ENCODE measurements around the gene SSR1. TPM values are rescaled to one million over a fixed set of nuclear protein-coding genes. Genes with fewer than 3 reads are reported as not detected.

Gene SSR1
- total RNA-seq, 2 donors from 2014 or later: 127 to 154 TPM

DNA sequence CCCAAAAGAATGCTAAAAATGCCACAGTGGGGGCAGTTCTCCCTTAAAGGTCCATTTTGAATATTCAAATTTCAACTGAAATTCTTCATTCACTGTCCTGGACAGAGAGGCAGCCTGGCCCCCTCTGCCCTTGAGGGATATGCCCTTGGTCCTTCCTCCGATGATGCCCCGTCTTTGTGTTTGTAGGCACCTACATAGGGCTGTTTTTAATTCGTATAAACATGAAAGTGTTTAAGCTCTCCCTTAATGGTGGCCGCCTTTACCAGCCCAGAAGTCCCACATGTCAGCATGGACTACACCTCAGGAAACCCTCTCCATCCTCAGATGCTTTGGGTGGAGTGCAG is 70.2 kb downstream of the SSR1 start:
- no peak overlapping the region for H3K27ac Mint-ChIP-seq
- H3K4me3 Mint-ChIP-seq: no peak overlapping the region
- H3K4me1 Mint-ChIP-seq (ENCODE audit: low read depth): peaks cover 27% of the 10 kb centered on the region
- peaks cover 0 to 1% of the 10 kb centered on the region in 2 donors for H3K36me3 Mint-ChIP-seq (ENCODE audit: insufficient read depth in 2 of 2)
- H3K9me3 Mint-ChIP-seq: no peaks in the 10 kb centered on the region
- H3K27me3 Mint-ChIP-seq (ENCODE audit: low read depth): no peaks in the 10 kb centered on the region
- no peak for DNase-seq
- ATAC-seq (replicated peaks in 1 of 2): no peak

- no peak overlapping the region for H3K4me3 Mint-ChIP-seq
These were observed 71.0 kb downstream of the SSR1 start for GRCh38 chr6:7241709-7242645.

GRCh38 chr6:7241160-7241559 is 71.8 kb downstream of the SSR1 start:
- ATAC-seq (replicated peaks in 1 of 2) (no peak), DNase-seq (no peak)
- no peaks in the 10 kb centered on the region for H3K9me3 Mint-ChIP-seq
- H3K4me1 Mint-ChIP-seq (ENCODE audit: low read depth): peaks cover 31% of the 10 kb centered on the region
- H3K4me3 Mint-ChIP-seq: no peak overlapping the region
- peaks cover 0 to 1% of the 10 kb centered on the region in 2 donors for H3K36me3 Mint-ChIP-seq (ENCODE audit: insufficient read depth in 2 of 2)
- H3K27ac Mint-ChIP-seq: no peak overlapping the region
- H3K27me3 Mint-ChIP-seq (ENCODE audit: low read depth): no peaks in the 10 kb centered on the region

More at GRCh38 chr6:7241709-7242645, 71.0 kb downstream of the SSR1 start:
- H3K4me1 Mint-ChIP-seq (ENCODE audit: low read depth): peaks cover 27% of the 10 kb centered on the region
- DNase-seq (no peak), ATAC-seq (replicated peaks in 1 of 2) (no peak)
- H3K9me3 Mint-ChIP-seq: no peaks in the 10 kb centered on the region
- no peaks in the 10 kb centered on the region for H3K27me3 Mint-ChIP-seq (ENCODE audit: low read depth)
- H3K36me3 Mint-ChIP-seq (ENCODE audit: insufficient read depth in 2 of 2): peaks cover 0 to 1% of the 10 kb centered on the region in 2 donors
- no peak overlapping the region for H3K27ac Mint-ChIP-seq

- Mint-ChIP-seq H3K36me3 (ENCODE audit: insufficient read depth in 2 of 2) (peaks cover 0 to 4% of the 10 kb centered on the region in 2 donors), H3K27ac (no peak overlapping the region), H3K4me1 (ENCODE audit: low read depth) (peaks cover 34% of the 10 kb centered on the region), H3K4me3 (no peak overlapping the region), H3K9me3 (no peaks in the 10 kb centered on the region), H3K27me3 (ENCODE audit: low read depth) (no peaks in the 10 kb centered on the region)
- ATAC-seq (replicated peaks in 1 of 2) (no peak), DNase-seq (no peak)
These were observed 72.6 kb downstream of the SSR1 start for GRCh38 chr6:7240351-7240750.

GRCh38 chr6:7239590-7239948 is 73.4 kb downstream of the SSR1 start:
- H3K27ac Mint-ChIP-seq: no peak overlapping the region
- no peak for DNase-seq
- H3K4me1 Mint-ChIP-seq (ENCODE audit: low read depth): peaks cover 34% of the 10 kb centered on the region
- no peaks in the 10 kb centered on the region for H3K9me3 Mint-ChIP-seq
- ATAC-seq (replicated peaks in 1 of 2): no peak
- H3K27me3 Mint-ChIP-seq (ENCODE audit: low read depth): no peaks in the 10 kb centered on the region
- H3K4me3 Mint-ChIP-seq: no peak overlapping the region
- peaks cover 0 to 4% of the 10 kb centered on the region in 2 donors for H3K36me3 Mint-ChIP-seq (ENCODE audit: insufficient read depth in 2 of 2)

- H3K36me3 Mint-ChIP-seq (ENCODE audit: insufficient read depth in 2 of 2): peaks cover 0 to 4% of the 10 kb centered on the region in 2 donors
- no peaks in the 10 kb centered on the region for H3K27me3 Mint-ChIP-seq (ENCODE audit: low read depth)
- H3K9me3 Mint-ChIP-seq: no peaks in the 10 kb centered on the region
- no peak overlapping the region for H3K27ac Mint-ChIP-seq
- DNase-seq: peak; percentile 77 to 79
- H3K4me3 Mint-ChIP-seq: no peak overlapping the region
- ATAC-seq (replicated peaks in 1 of 2): peak; percentile 84
- peaks cover 34% of the 10 kb centered on the region for H3K4me1 Mint-ChIP-seq (ENCODE audit: low read depth)
These were observed 74.0 kb downstream of the SSR1 start for GRCh38 chr6:7238900-7239589.

DNA sequence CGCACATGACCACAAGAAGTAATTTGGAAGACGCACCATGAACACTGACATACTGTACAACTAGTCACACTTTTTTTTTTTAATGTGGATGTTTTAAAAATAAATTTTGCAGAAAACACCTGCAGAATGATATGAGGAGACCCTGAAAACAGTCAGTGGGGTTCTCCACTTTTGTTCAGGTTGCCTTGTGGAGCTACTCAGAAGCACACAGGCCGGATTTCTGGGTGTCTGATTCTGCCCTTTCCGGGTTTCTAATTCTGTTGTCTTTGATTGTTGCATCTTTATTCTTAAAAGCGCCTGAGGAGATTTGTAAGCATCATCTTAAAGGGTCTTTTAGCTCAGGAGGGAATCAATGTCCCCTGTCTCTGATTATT is 74.5 kb downstream of the SSR1 start:
- Mint-ChIP-seq H3K4me1 (ENCODE audit: low read depth) (peaks cover 34% of the 10 kb centered on the region), H3K4me3 (no peak overlapping the region), H3K36me3 (ENCODE audit: insufficient read depth in 2 of 2) (peaks cover 0 to 4% of the 10 kb centered on the region in 2 donors), H3K27ac (no peak overlapping the region), H3K9me3 (no peaks in the 10 kb centered on the region), H3K27me3 (ENCODE audit: low read depth) (no peaks in the 10 kb centered on the region)
- ATAC-seq (replicated peaks in 1 of 2): no peak
- DNase-seq: no peak

- no peak overlapping the region for H3K27ac Mint-ChIP-seq
- H3K27me3 Mint-ChIP-seq (ENCODE audit: low read depth): no peaks in the 10 kb centered on the region
- peaks cover 29% of the 10 kb centered on the region for H3K4me1 Mint-ChIP-seq (ENCODE audit: low read depth)
- H3K36me3 Mint-ChIP-seq (ENCODE audit: insufficient read depth in 2 of 2): peaks cover 0 to 4% of the 10 kb centered on the region in 2 donors
- no peak overlapping the region for H3K4me3 Mint-ChIP-seq
- no peaks in the 10 kb centered on the region for H3K9me3 Mint-ChIP-seq
- no peak for DNase-seq
- ATAC-seq (replicated peaks in 1 of 2): no peak
These were observed 75.3 kb downstream of the SSR1 start for GRCh38 chr6:7237653-7238188.

GRCh38 chr6:7236306-7237209 is 76.4 kb downstream of the SSR1 start:
- H3K36me3 Mint-ChIP-seq (ENCODE audit: insufficient read depth in 2 of 2): peaks cover 0 to 5% of the 10 kb centered on the region in 2 donors
- H3K4me1 Mint-ChIP-seq (ENCODE audit: low read depth): peaks cover 27% of the 10 kb centered on the region
- H3K27me3 Mint-ChIP-seq (ENCODE audit: low read depth): no peaks in the 10 kb centered on the region
- peak overlapping the region; percentile 67 for H3K27ac Mint-ChIP-seq
- no peak for DNase-seq
- no peaks in the 10 kb centered on the region for H3K9me3 Mint-ChIP-seq
- H3K4me3 Mint-ChIP-seq: no peak overlapping the region
- ATAC-seq (replicated peaks in 1 of 2): peak in 1 of 2 donors; percentile 41

GRCh38 chr6:7235712-7236305 is 77.2 kb downstream of the SSR1 start:
- Mint-ChIP-seq H3K9me3 (no peaks in the 10 kb centered on the region), H3K36me3 (ENCODE audit: insufficient read depth in 2 of 2) (peaks cover 0 to 5% of the 10 kb centered on the region in 2 donors), H3K27ac (peak overlapping the region; percentile 67), H3K4me1 (ENCODE audit: low read depth) (peaks cover 26% of the 10 kb centered on the region), H3K27me3 (ENCODE audit: low read depth) (no peaks in the 10 kb centered on the region), H3K4me3 (no peak overlapping the region)
- no peak for DNase-seq
- no peak for ATAC-seq (replicated peaks in 1 of 2)

GRCh38 chr6:7234547-7234946 is 78.5 kb downstream of the SSR1 start:
- Mint-ChIP-seq H3K27ac (no peak overlapping the region), H3K36me3 (ENCODE audit: insufficient read depth in 2 of 2) (peaks cover 0 to 5% of the 10 kb centered on the region in 2 donors), H3K4me1 (ENCODE audit: low read depth) (peaks cover 26% of the 10 kb centered on the region), H3K27me3 (ENCODE audit: low read depth) (no peaks in the 10 kb centered on the region), H3K4me3 (no peak overlapping the region), H3K9me3 (no peaks in the 10 kb centered on the region)
- DNase-seq: no peak
- no peak for ATAC-seq (replicated peaks in 1 of 2)

GRCh38 chr6:7232351-7232750 is 80.6 kb downstream of the SSR1 start:
- H3K9me3 Mint-ChIP-seq: no peaks in the 10 kb centered on the region
- DNase-seq (no peak), ATAC-seq (replicated peaks in 1 of 2) (no peak)
- no peaks in the 10 kb centered on the region for H3K27me3 Mint-ChIP-seq (ENCODE audit: low read depth)
- no peak overlapping the region for H3K27ac Mint-ChIP-seq
- H3K4me1 Mint-ChIP-seq (ENCODE audit: low read depth): peaks cover 16% of the 10 kb centered on the region
- no peak overlapping the region for H3K4me3 Mint-ChIP-seq
- H3K36me3 Mint-ChIP-seq (ENCODE audit: insufficient read depth in 2 of 2): peaks cover 1 to 7% of the 10 kb centered on the region in 2 donors

Data from activated T-cell treated with anti-CD3 and anti-CD28 coated beads, Interleukin-2, amount 50 U/mL, for 72 hours (primary cell).